Esophagus muscularis mucosa (tissue), 4 donors: ENCODE results near the gene SDR42E1. TPM values are rescaled to one million over a fixed set of nuclear protein-coding genes. Genes with fewer than 3 reads are reported as not detected.

Experiments used
- DNase-seq: peaks from one replicate; pipeline ENCODE4 v3.0.0-alpha.2; 2017; ENCODE audit errors: extremely low spot score
- H3K27ac ChIP-seq, 4 donors: fragments of 200-600 bp; sonication (generic); replicated peaks in 1 of 4; 1 replicate in 3 of 4; 2 replicates in 1 of 4; pipeline ENCODE4 v1.5.1; 2016 to 2019; ENCODE audit warnings: mild to moderate bottlenecking in 1 of 4
- H3K27me3 ChIP-seq, 4 donors: fragments of 200-600 bp; sonication (generic); one replicate each; pipeline versions ENCODE4 v1.5.1 to v1.6.0; 2016 to 2019
- H3K36me3 ChIP-seq, 4 donors: fragments of 200-600 bp; sonication (generic); one replicate each; pipeline ENCODE4 v1.5.1; 2016 to 2019
- H3K4me1 ChIP-seq, 4 donors: fragments of 200-600 bp; sonication (generic); one replicate each; pipeline ENCODE4 v1.5.1; 2016 to 2019
- H3K4me3 ChIP-seq, 4 donors: fragments of 200-600 bp; sonication (generic); 1 replicate in 2 of 4; 2 replicates in 2 of 4; pipeline ENCODE4 v1.5.1; 2016 to 2019; ENCODE audit warnings: mild to moderate bottlenecking in 4 of 4, moderate library complexity in 1 of 4
- H3K9me3 ChIP-seq, 4 donors: fragments of 200-600 bp; sonication (generic); 1 replicate in 3 of 4; 2 replicates in 1 of 4; pipeline ENCODE4 v1.5.1; 2016 to 2019
- CTCF ChIP-seq, 3 experiments: fragments of 200-600 bp in 2 of 3; fragments of 450-650 bp in 1 of 3; sonication (generic) in 2 of 3; IDR thresholded peaks; one replicate each; pipeline ENCODE4 v1.5.1; 2017 to 2019; ENCODE audit warnings: antibody characterized with exemption in 3 of 3, mild to moderate bottlenecking in 2 of 3, moderate library complexity in 1 of 3
- EP300 ChIP-seq: sonication (generic); formaldehyde crosslinking; IDR thresholded peaks from one replicate; pipeline ENCODE4 v1.6.1; 2017; ENCODE audit warnings: antibody characterized with exemption
- POLR2A ChIP-seq: fragments of 450-650 bp; IDR thresholded peaks from one replicate; pipeline ENCODE4 v1.6.1; 2017; ENCODE audit warnings: antibody characterized with exemption, moderate library complexity, mild to moderate bottlenecking, low read depth
- POLR2AphosphoS5 ChIP-seq, 2 donors: sonication (generic); formaldehyde crosslinking; IDR thresholded peaks; one replicate each; pipeline ENCODE4 v1.6.1; 2017; ENCODE audit warnings: antibody characterized with exemption in 2 of 2
- WGBS: methylation state at CpG from one replicate; pipeline ENCODE4 v1.1.5; 2018; 5-methylcytosine and 5-hydroxymethylcytosine counted together
- intact Hi-C: fragments of 100-400 bp; cut with DNase I; formaldehyde crosslinking; loops from one replicate; pipeline ENCODE4 v1.15.1; 2023
- total RNA-seq, 4 donors: library from RNA; depleted of rRNA; stranded (reverse); fragments of >200 nt; gene quantifications; one replicate each; pipeline versions ENCODE4 v1.1.0 to v1.2.1, GENCODE V29; 2016

The SDR42E1 gene
- total RNA-seq, 4 donors from 2014 or later = 0.66 to 1.3 (median 1.00) TPM

GRCh38 chr16:82019535-82019934, 8.3 kb upstream of the SDR42E1 start:
- H3K36me3 ChIP-seq = no peaks in the 10 kb centered on the region
- no peak overlapping the region for H3K4me3 ChIP-seq
- peaks cover 0 to 5% (median 3%) of the 10 kb centered on the region in 4 donors for H3K9me3 ChIP-seq
- no peak overlapping the region for H3K27ac ChIP-seq
- DNase-seq = no peak
- H3K27me3 ChIP-seq = peaks cover 0 to 6% (median 0%) of the 10 kb centered on the region in 4 donors
- WGBS = 58% methylated on average over 8 of the region's 8 CpGs
- TF ChIP-seq EP300 (no peak), POLR2A (no peak), POLR2AphosphoS5 (IDR thresholded peaks at IDR 0.05) (no peak), CTCF (IDR thresholded peaks at IDR 0.05) (no peak)
- intact Hi-C loops = no loop called here
- peaks cover 0 to 6% (median 2%) of the 10 kb centered on the region in 4 donors for H3K4me1 ChIP-seq

GRCh38 chr16:82017911-82018568, 6.8 kb upstream of the SDR42E1 start:
- WGBS = 82% methylated on average over 6 of the region's 6 CpGs
- Histone ChIP-seq H3K36me3 (no peaks in the 10 kb centered on the region), H3K9me3 (peaks cover 0 to 5% (median 3%) of the 10 kb centered on the region in 4 donors), H3K27me3 (peaks cover 0 to 6% (median 0%) of the 10 kb centered on the region in 4 donors), H3K4me1 (peaks cover 0 to 6% (median 2%) of the 10 kb centered on the region in 4 donors), H3K4me3 (no peak overlapping the region), H3K27ac (no peak overlapping the region)
- no peak for TF ChIP-seq POLR2A
- no peak for TF ChIP-seq EP300
- no peak for TF ChIP-seq POLR2AphosphoS5 (IDR thresholded peaks at IDR 0.05)
- TF ChIP-seq CTCF (IDR thresholded peaks at IDR 0.05) = no peak
- intact Hi-C loops = no loop called here
- DNase-seq = no peak

GRCh38 chr16:82016964-82017363, 5.7 kb upstream of the SDR42E1 start:
- H3K27ac ChIP-seq = no peak overlapping the region
- H3K9me3 ChIP-seq = peaks cover 0 to 5% (median 3%) of the 10 kb centered on the region in 4 donors
- H3K36me3 ChIP-seq = no peaks in the 10 kb centered on the region
- DNase-seq = no peak
- TF ChIP-seq POLR2AphosphoS5 (IDR thresholded peaks at IDR 0.05) = no peak
- TF ChIP-seq EP300 = no peak
- no peak for TF ChIP-seq CTCF (IDR thresholded peaks at IDR 0.05)
- no peak for TF ChIP-seq POLR2A
- intact Hi-C loops = no loop called here
- 64% methylated on average over 2 of the region's 2 CpGs for WGBS
- no peak overlapping the region for H3K4me3 ChIP-seq
- peaks cover 0 to 6% (median 2%) of the 10 kb centered on the region in 4 donors for H3K4me1 ChIP-seq
- peaks cover 0 to 6% (median 0%) of the 10 kb centered on the region in 4 donors for H3K27me3 ChIP-seq

- TF ChIP-seq CTCF (IDR thresholded peaks at IDR 0.05) (peak in 1 of 3 experiments; percentile 24), EP300 (no peak)
- H3K27me3 ChIP-seq = peaks cover 0 to 11% (median 0%) of the 10 kb centered on the region in 4 donors
- DNase-seq = no peak
- H3K4me3 ChIP-seq = peak overlapping the region in 1 of 4 donors; percentile 7
- no peaks in the 10 kb centered on the region for H3K36me3 ChIP-seq
- H3K27ac ChIP-seq = no peak overlapping the region
- H3K9me3 ChIP-seq = peaks cover 0 to 5% (median 3%) of the 10 kb centered on the region in 4 donors
- H3K4me1 ChIP-seq = peaks cover 0 to 6% (median 2%) of the 10 kb centered on the region in 4 donors
- intact Hi-C loops = no loop called here
- WGBS = 37% methylated on average over 7 of the region's 7 CpGs
Measured at GRCh38 chr16:82016263-82016662, 5.0 kb upstream of the SDR42E1 start.

- no peak for TF ChIP-seq POLR2AphosphoS5 (IDR thresholded peaks at IDR 0.05)
- no peak for TF ChIP-seq CTCF (IDR thresholded peaks at IDR 0.05)
- TF ChIP-seq POLR2A = no peak
- TF ChIP-seq EP300 = no peak
- Histone ChIP-seq H3K4me1 (peaks cover 0 to 6% (median 3%) of the 10 kb centered on the region in 4 donors), H3K4me3 (no peak overlapping the region), H3K27ac (no peak overlapping the region), H3K27me3 (peaks cover 0 to 18% (median 0%) of the 10 kb centered on the region in 4 donors), H3K36me3 (no peaks in the 10 kb centered on the region), H3K9me3 (peaks cover 0 to 13% (median 6%) of the 10 kb centered on the region in 4 donors)
- intact Hi-C loops = no loop called here
- 72% methylated on average over 2 of the region's 2 CpGs for WGBS
- no peak for DNase-seq
Measured at GRCh38 chr16:82013139-82013538, 1.9 kb upstream of the SDR42E1 start.
